Measurements from ENCODE around the gene TBL3. TPM values are rescaled to one million over a fixed set of nuclear protein-coding genes. Genes with fewer than 3 reads are reported as not detected.

TBL3 gene
- total RNA-seq, 1 experiment from 2014 or later = 51.3 TPM

DNA sequence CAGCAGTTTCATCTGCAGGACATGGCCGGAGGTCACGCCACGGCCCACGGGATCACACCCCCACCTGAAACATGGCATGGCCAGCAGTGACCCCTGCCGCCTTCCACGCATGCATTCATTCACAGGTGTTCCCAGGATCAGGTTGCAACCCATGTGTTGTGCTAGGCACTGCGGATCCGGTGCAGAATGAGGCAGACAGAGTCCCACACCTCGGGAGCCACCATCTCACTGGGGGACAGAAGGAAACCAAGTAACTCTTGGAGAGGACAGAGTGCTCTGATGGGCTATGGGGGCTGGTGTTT lies 24.5 kb upstream of the TBL3 start:
- H3K27ac ChIP-seq = no peak overlapping the region
- H3K9me3 ChIP-seq (ENCODE audit: insufficient read depth, low read depth) = no peaks in the 10 kb centered on the region
- no peak overlapping the region for H3K4me2 ChIP-seq
- no peak overlapping the region for H2AFZ ChIP-seq
- no peaks in the 10 kb centered on the region for H3K9me2 ChIP-seq (ENCODE audit: insufficient read depth)
- DNase-seq = no peak
- H4K20me1 ChIP-seq (ENCODE audit: insufficient read depth) = 0 out of 2 replicates have a peak, but pooled peaks cover 3% of the 10 kb centered on the region
- H3K36me3 ChIP-seq (ENCODE audit: low read depth) = no peaks in the 10 kb centered on the region
- no peaks in the 10 kb centered on the region for H3K27me3 ChIP-seq (ENCODE audit: insufficient read depth, low read depth)
- intact Hi-C loops (cut with micrococcal nuclease; ENCODE audit: unreplicated experiment) = no loop called here
- H3F3A ChIP-seq (ENCODE audit: insufficient read depth, low read depth) = peaks cover 17% of the 10 kb centered on the region; the same call in 1 of the 2 replicates
- TF ChIP-seq CTCF (conservative IDR thresholded peaks at IDR 0.05) = no peak
- TF ChIP-seq EZH2 (IDR thresholded peaks at IDR 0.05; ENCODE audit: low read depth) = no peak
- ChIA-PET CTCF (no interaction called here), POLR2A (ENCODE audit: unreplicated experiment) (no interaction called here)
- H3K4me3 ChIP-seq = no peak overlapping the region
- peaks cover 6% of the 10 kb centered on the region; the same call in 1 of the 2 replicates for H3K79me2 ChIP-seq (ENCODE audit: low read depth)
- BruUV-seq (replicated peaks) = no TSS peak
- H3K4me1 ChIP-seq (replicated peaks; ENCODE audit: insufficient read depth) = 0 out of 2 replicates have a peak, but pooled peaks cover under 1% of the 10 kb centered on the region

- Histone ChIP-seq H3K27me3 (ENCODE audit: insufficient read depth, low read depth) (no peaks in the 10 kb centered on the region), H4K20me1 (ENCODE audit: insufficient read depth) (no peaks in the 10 kb centered on the region), H3K79me2 (ENCODE audit: low read depth) (no peaks in the 10 kb centered on the region), H2AFZ (no peak overlapping the region), H3K4me2 (no peak overlapping the region), H3K9me2 (ENCODE audit: insufficient read depth) (no peaks in the 10 kb centered on the region), H3F3A (ENCODE audit: insufficient read depth, low read depth) (peaks cover under 1% of the 10 kb centered on the region; the same call in 1 of the 2 replicates), H3K4me3 (no peak overlapping the region), H3K4me1 (replicated peaks; ENCODE audit: insufficient read depth) (no peaks in the 10 kb centered on the region), H3K36me3 (ENCODE audit: low read depth) (no peaks in the 10 kb centered on the region), H3K27ac (no peak overlapping the region), H3K9me3 (ENCODE audit: insufficient read depth, low read depth) (no peaks in the 10 kb centered on the region)
- ChIA-PET CTCF (interaction anchor here (0.5 to 0.7 kb wide), 2 partner anchors 8 to 84 kb away, joined by 3 to 6 read pairs; no protein-coding TSS in a partner anchor), POLR2A (ENCODE audit: unreplicated experiment) (no interaction called here)
- no peak for TF ChIP-seq CTCF (conservative IDR thresholded peaks at IDR 0.05)
- TF ChIP-seq EZH2 (IDR thresholded peaks at IDR 0.05; ENCODE audit: low read depth) = no peak
- intact Hi-C loops (cut with micrococcal nuclease; ENCODE audit: unreplicated experiment) = no loop called here
- BruUV-seq (replicated peaks) = no TSS peak
- no peak for DNase-seq
Observed at GRCh38 chr16:1949507-1949906, 22.3 kb upstream of the TBL3 start.

GRCh38 chr16:1950047-1950446 lies 21.8 kb upstream of the TBL3 start:
- Histone ChIP-seq H3K9me2 (ENCODE audit: insufficient read depth) (no peaks in the 10 kb centered on the region), H3K79me2 (ENCODE audit: low read depth) (no peaks in the 10 kb centered on the region), H3F3A (ENCODE audit: insufficient read depth, low read depth) (no peaks in the 10 kb centered on the region), H3K4me1 (replicated peaks; ENCODE audit: insufficient read depth) (no peaks in the 10 kb centered on the region), H3K4me3 (no peak overlapping the region), H2AFZ (no peak overlapping the region), H4K20me1 (ENCODE audit: insufficient read depth) (no peaks in the 10 kb centered on the region), H3K27ac (no peak overlapping the region), H3K9me3 (ENCODE audit: insufficient read depth, low read depth) (no peaks in the 10 kb centered on the region), H3K36me3 (ENCODE audit: low read depth) (no peaks in the 10 kb centered on the region), H3K27me3 (ENCODE audit: insufficient read depth, low read depth) (no peaks in the 10 kb centered on the region), H3K4me2 (no peak overlapping the region)
- no peak for TF ChIP-seq EZH2 (IDR thresholded peaks at IDR 0.05; ENCODE audit: low read depth)
- TF ChIP-seq CTCF (conservative IDR thresholded peaks at IDR 0.05) = no peak
- CTCF ChIA-PET = no interaction called here
- BruUV-seq (replicated peaks) = no TSS peak
- peak in 1 of 2 experiments; percentile 35 for DNase-seq
- intact Hi-C loops (cut with micrococcal nuclease; ENCODE audit: unreplicated experiment) = no loop called here
- POLR2A ChIA-PET (ENCODE audit: unreplicated experiment) = interaction anchor here (0.5 kb wide), 1 partner anchor 12 kb away, joined by 6 read pairs; no protein-coding TSS in a partner anchor
